GM19193 (cell line): Measurements from ENCODE around the gene NPLOC4.
A peak's percentile ranks its signal among the peaks of the same experiment; 100 is the strongest.

Experiments
- POLR2A ChIP-seq: IDR thresholded peaks from 4 replicates; pipeline ENCODE4 v1.6.1; 2011; ENCODE audit not compliant: insufficient read depth, insufficient read length; ENCODE audit errors: extremely low read depth

The NPLOC4 gene

GRCh38 chr17:81636505-81637288, at the start of gene NPLOC4, which contains the start of gene TSPAN10:
Gene NPLOC4 (minus strand): TSS chr17:81637112. CDS start chr17:81636930, 182 bp downstream.
Gene TSPAN10 (plus strand): TSS chr17:81637196. CDS start chr17:81642413, 5,217 bp downstream.
- TF ChIP-seq POLR2A: peak; percentile 86

- no peak for TF ChIP-seq POLR2A
These were observed 49.7 kb upstream of the NPLOC4 start for GRCh38 chr17:81686614-81687013.

- no peak for TF ChIP-seq POLR2A
These were observed 48.2 kb upstream of the NPLOC4 start for GRCh38 chr17:81685108-81685507.

GRCh38 chr17:81684442-81684911, 47.6 kb upstream of the NPLOC4 start:
- TF ChIP-seq POLR2A: no peak

GRCh38 chr17:81683584-81684441, 46.9 kb upstream of the NPLOC4 start, which contains the start of the genes ARL16 and HGS:
Gene ARL16 (minus strand): TSS chr17:81683797. CDS start chr17:81683753, 44 bp downstream.
Gene HGS (plus strand): TSS chr17:81684011. CDS start chr17:81684067, 56 bp downstream.
- peak; percentile 76 for TF ChIP-seq POLR2A

GRCh38 chr17:81683208-81683583, 46.3 kb upstream of the NPLOC4 start:
- TF ChIP-seq POLR2A: no peak

GRCh38 chr17:81682565-81683207, 45.8 kb upstream of the NPLOC4 start:
- TF ChIP-seq POLR2A: no peak

- TF ChIP-seq POLR2A: no peak
These were observed 44.8 kb upstream of the NPLOC4 start for GRCh38 chr17:81681672-81682071.

GRCh38 chr17:81680150-81680549, 43.2 kb upstream of the NPLOC4 start:
- no peak for TF ChIP-seq POLR2A

- no peak for TF ChIP-seq POLR2A
These were observed 40.0 kb upstream of the NPLOC4 start for GRCh38 chr17:81676906-81677305.

GRCh38 chr17:81673561-81674258, 36.8 kb upstream of the NPLOC4 start:
- no peak for TF ChIP-seq POLR2A

GRCh38 chr17:81672954-81673353, 36.0 kb upstream of the NPLOC4 start:
- no peak for TF ChIP-seq POLR2A

GRCh38 chr17:81672504-81672903, 35.6 kb upstream of the NPLOC4 start:
- no peak for TF ChIP-seq POLR2A

GRCh38 chr17:81667754-81668153, 30.8 kb upstream of the NPLOC4 start:
- TF ChIP-seq POLR2A: no peak

- TF ChIP-seq POLR2A: peak; percentile 98
These were observed 29.7 kb upstream of the NPLOC4 start, which contains the start of the genes CCDC137 and OXLD1 for GRCh38 chr17:81666342-81667191. Gene CCDC137 (plus strand): TSS chr17:81666737. CDS start chr17:81666767, 30 bp downstream. Gene OXLD1 (minus strand): TSS chr17:81666605. CDS start chr17:81666577, 28 bp downstream.
